Measurements from ENCODE around the gene TM4SF18.

The TM4SF18 gene

GRCh38 chr3:149325581-149325980 is 7.9 kb downstream of the TM4SF18 start:
- no peak for DNase-seq (ENCODE audit: low read depth)

GRCh38 chr3:149324332-149324731 is 9.1 kb downstream of the TM4SF18 start:
- no peak for DNase-seq (ENCODE audit: low read depth)

- no peak for DNase-seq (ENCODE audit: low read depth)
Measured at GRCh38 chr3:149321640-149322039, 11.8 kb downstream of the TM4SF18 start.

GRCh38 chr3:149321136-149321535 is 12.3 kb downstream of the TM4SF18 start:
- DNase-seq (ENCODE audit: low read depth): no peak

- DNase-seq (ENCODE audit: low read depth): no peak
Measured at GRCh38 chr3:149319750-149320149, 13.7 kb downstream of the TM4SF18 start.

GRCh38 chr3:149317072-149317471 is 16.4 kb downstream of the TM4SF18 start:
- no peak for DNase-seq (ENCODE audit: low read depth)

- DNase-seq (ENCODE audit: low read depth): no peak
Measured at GRCh38 chr3:149316437-149316836, 17.0 kb downstream of the TM4SF18 start.

GRCh38 chr3:149315694-149316093 is 17.7 kb downstream of the TM4SF18 start:
- DNase-seq (ENCODE audit: low read depth): no peak

- no peak for DNase-seq (ENCODE audit: low read depth)
Measured at GRCh38 chr3:149314807-149315578, 18.4 kb downstream of the TM4SF18 start.

- DNase-seq (ENCODE audit: low read depth): no peak
Measured at GRCh38 chr3:149313542-149313941, 19.9 kb downstream of the TM4SF18 start.

- DNase-seq (ENCODE audit: low read depth): no peak
Measured at GRCh38 chr3:149310796-149311534, 22.5 kb downstream of the TM4SF18 start.

DNA sequence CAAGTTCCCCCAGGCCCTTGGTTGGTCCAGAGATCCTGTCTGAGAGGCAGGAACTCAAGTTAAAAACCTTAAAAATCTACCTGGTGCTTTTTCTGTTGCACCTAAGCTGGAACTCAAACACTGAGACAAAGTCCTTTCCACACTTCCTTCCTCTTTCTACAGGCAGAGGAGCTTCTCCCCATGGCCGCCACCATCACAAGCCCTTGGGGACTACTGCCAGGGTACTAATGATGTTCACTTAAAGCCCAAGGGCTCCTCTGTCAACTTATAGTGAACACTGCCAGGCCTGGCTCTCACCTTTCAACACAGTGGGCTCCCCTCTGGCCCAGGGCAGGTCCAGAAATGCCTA is 26.0 kb downstream of the TM4SF18 start:
- DNase-seq (ENCODE audit: low read depth): no peak

DNA sequence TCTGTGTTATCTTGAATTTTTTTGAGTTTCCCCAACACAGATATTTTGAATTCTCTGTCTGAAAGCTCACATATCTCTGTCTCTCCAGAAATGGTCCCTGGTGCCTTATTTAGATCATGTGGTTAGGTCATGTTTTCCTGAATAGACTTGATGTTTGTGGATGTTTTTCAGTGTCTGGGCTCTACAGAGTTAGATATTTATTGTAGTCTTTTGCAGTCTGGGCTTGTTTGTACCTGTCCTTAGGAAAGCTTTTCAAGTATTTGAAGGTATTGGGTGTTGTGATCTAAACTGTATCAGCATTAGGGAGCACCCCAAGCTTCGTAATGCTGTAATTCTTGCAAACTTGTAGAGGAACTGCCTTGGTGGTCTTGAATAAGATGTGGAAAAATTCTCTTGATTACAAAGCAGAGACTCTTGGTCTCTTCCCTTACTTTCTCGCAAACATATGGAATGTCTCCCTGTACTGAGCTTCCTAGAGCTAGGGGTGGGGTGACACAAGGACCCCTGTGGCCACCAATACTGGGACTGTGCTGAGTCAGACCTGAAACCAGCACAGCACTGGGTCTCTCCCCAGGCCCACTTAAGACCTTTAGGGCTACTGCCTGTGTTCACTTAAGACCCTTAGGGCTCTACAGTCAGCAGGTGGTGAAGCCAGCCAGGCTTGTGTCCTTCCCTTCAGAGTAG is 26.5 kb downstream of the TM4SF18 start:
- DNase-seq (ENCODE audit: low read depth): no peak

DNA sequence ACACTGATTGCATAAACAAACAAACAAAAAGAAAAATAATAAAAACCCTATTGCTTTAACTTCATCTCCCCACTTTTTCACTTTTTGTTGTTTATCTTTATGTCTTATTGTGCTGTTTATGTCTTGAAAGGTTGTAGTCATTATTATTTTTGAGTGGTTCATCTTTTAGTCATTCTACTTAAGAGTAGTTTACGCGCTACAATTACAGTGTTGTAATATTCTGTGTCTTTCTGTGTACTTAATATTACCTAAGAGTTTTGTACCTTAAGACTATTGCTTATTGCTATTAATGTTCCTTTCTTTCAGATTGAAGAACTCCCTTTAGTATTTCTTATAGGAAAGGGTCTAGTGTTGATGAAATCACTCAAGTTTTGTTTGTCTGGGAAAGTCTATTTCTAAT is 28.1 kb downstream of the TM4SF18 start:
- no peak for DNase-seq (ENCODE audit: low read depth)

GRCh38 chr3:149299938-149300801 is 33.3 kb downstream of the TM4SF18 start:
- no peak for DNase-seq (ENCODE audit: low read depth)

DNA sequence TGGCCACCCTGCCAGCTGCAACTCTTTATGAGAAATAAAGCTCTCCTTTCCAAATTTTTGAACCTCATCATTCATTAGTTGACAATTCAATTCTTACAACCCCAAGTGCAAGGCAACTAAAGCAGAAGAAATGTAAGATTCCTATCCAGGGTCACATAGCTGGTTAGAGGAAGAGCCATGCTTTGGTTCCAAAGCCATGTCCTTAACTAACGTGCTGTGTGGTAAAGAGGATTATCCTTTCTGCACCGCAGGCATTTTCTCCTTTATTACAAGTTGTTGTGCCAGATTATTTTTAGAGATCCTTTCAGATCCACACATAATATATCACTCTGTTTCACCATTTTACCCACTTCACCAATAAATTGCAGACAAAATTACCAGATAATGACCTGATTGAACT is 36.5 kb downstream of the TM4SF18 start:
- DNase-seq (ENCODE audit: low read depth): no peak

- no peak for DNase-seq (ENCODE audit: low read depth)
Measured at GRCh38 chr3:149292666-149293065, 40.8 kb downstream of the TM4SF18 start.

DNA sequence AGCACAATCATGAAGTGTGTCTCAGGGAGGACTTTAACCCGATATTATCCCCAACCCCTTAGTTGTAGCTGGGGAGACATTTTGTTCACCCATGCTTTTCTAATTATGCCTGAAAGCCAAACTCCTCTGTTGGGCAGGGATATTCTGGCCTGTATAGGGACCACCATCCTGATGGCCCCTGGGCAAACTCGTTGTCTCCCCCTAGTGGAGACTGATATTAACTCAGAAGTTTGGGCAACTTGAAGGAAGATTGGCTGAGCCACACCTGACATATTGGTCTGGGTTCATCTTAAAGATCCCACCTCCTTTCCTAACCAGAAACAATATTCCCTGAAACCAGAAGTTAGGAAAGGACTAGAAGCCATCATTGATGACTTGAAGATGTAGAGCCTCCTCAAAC is 42.3 kb downstream of the TM4SF18 start:
- DNase-seq (ENCODE audit: low read depth): no peak

GRCh38 chr3:149288655-149289054 is 44.8 kb downstream of the TM4SF18 start:
- no peak for DNase-seq (ENCODE audit: low read depth)

DNA sequence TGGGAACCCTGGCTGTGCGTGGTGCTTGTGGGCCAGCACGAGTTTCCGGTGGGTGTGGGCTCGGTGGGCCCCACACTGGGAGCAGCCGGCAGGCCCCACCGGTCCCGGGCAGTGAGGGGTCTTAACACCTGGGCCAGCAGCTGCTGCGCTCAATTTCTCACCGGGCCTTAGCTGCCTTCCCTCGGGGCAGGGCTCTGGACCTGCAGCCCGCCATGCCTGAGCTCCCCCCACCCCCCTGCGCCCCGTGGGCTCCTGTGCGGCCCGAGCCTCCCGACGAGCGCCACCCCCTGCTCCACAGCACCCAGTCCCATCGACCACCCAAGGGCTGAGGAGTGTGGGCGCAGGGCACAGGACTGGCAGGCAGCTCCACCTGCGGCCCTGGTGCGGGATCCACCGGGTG is 49.4 kb downstream of the TM4SF18 start:
- no peak for DNase-seq (ENCODE audit: low read depth)

DNA sequence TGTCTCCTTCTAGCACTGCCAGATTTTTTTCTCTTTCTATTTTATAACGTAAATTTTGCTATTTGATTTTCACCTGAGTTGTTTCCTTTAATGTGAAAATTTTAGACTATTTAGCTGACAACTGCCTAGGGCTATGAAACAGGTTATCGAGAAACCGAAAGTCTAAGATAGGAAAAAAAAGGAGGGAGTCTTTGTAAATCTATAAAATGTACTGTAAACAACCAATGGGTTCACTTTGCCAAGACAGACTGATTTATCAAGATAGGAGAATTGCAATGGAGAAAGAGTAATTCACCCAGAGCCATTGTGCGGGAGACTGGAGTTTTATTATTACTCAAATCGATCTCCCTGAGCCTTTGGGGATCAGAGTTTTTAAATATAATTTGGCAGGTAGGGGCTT is 50.0 kb downstream of the TM4SF18 start:
- no peak for DNase-seq (ENCODE audit: low read depth)

DNA sequence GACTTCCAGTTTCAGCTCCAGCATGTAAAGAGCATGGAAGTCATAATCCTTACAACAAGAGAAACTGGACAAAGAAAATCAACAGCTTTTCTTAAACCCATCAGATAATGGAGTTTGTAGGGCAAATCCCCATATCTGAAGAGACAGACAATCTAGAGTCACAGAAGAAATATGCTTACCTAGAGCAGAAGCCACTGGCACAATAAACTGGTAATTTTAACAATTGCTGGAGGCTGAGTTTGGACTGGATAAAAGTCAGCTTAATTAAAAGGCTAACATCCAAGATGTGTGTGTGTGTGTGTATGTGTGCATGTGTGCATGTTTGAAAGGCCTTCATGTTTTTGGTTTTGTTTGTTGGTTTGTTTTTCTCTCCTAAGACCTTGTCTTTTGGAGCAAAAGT is 50.6 kb downstream of the TM4SF18 start:
- DNase-seq (ENCODE audit: low read depth): no peak
